Activated CD4-positive, alpha-beta T cell treated with anti-CD3 and anti-CD28 coated beads for 36 hours (primary cell): ENCODE results near the gene MYL6. TPM values are rescaled to one million over a fixed set of nuclear protein-coding genes. Genes with fewer than 3 reads are reported as not detected.
"Not testable (repeated sequence)": the region's sequence is repeated elsewhere in the genome, so short reads cannot be mapped to it uniquely, and the experiment has no call there.

Source experiments
- ATAC-seq: fragments of 200-7000 bp; cut with Tn5 transposase; one replicate; pipeline ENCODE4 v1.10.0; 2021; ENCODE audit warnings: mild to moderate bottlenecking, moderate library complexity
- CTCF ChIA-PET: fragments of 350-600 bp; sonication (Branson Sonifier 250); formaldehyde crosslinking; loops from one replicate; lab custom pipeline; 2021; ENCODE audit warnings: antibody characterized with exemption; lab: Charles Lee
- POLR2A ChIA-PET: fragments of 350-600 bp; sonication (Branson Sonifier 250); formaldehyde crosslinking; loops from one replicate; lab custom pipeline; 2021; ENCODE audit warnings: antibody characterized with exemption, inconsistent platforms; lab: Charles Lee
- DNase-seq: peaks from one replicate; pipeline ENCODE4 v3.0.0-alpha.2; 2020
- H3K27ac Mint-ChIP-seq: one replicate; pipeline ENCODE4 v1.8.0; 2021; ENCODE audit warnings: mixed read lengths
- H3K27me3 Mint-ChIP-seq: one replicate; pipeline ENCODE4 v1.8.0; 2021; ENCODE audit warnings: mixed read lengths
- H3K36me3 Mint-ChIP-seq: one replicate; pipeline ENCODE4 v1.8.0; 2021; ENCODE audit warnings: low read depth, mixed read lengths
- H3K4me1 Mint-ChIP-seq: one replicate; pipeline ENCODE4 v1.8.0; 2021; ENCODE audit warnings: mixed read lengths
- H3K4me3 Mint-ChIP-seq: one replicate; pipeline ENCODE4 v1.8.0; 2021; ENCODE audit warnings: mild to moderate bottlenecking, moderate library complexity, mixed read lengths
- H3K9me3 Mint-ChIP-seq: one replicate; pipeline ENCODE4 v1.8.0; 2021; ENCODE audit warnings: low read depth, mixed read lengths
- intact Hi-C, 2 experiments: fragments of 100-400 bp; cut with DNase I in 1 of 2; cut with micrococcal nuclease in 1 of 2; formaldehyde crosslinking; loops; one replicate each; pipeline versions ENCODE4 v1.14.2 to v1.15.1; 2022 to 2024; cut with DNase I, micrococcal nuclease
- total RNA-seq, 2 experiments: library from RNA; stranded (reverse); gene quantifications; one replicate each; pipeline ENCODE4 v1.2.3, GENCODE V29; 2021

The MYL6 gene
- 100 to 1,000 TPM; 692 to 918 TPM for total RNA-seq

DNA sequence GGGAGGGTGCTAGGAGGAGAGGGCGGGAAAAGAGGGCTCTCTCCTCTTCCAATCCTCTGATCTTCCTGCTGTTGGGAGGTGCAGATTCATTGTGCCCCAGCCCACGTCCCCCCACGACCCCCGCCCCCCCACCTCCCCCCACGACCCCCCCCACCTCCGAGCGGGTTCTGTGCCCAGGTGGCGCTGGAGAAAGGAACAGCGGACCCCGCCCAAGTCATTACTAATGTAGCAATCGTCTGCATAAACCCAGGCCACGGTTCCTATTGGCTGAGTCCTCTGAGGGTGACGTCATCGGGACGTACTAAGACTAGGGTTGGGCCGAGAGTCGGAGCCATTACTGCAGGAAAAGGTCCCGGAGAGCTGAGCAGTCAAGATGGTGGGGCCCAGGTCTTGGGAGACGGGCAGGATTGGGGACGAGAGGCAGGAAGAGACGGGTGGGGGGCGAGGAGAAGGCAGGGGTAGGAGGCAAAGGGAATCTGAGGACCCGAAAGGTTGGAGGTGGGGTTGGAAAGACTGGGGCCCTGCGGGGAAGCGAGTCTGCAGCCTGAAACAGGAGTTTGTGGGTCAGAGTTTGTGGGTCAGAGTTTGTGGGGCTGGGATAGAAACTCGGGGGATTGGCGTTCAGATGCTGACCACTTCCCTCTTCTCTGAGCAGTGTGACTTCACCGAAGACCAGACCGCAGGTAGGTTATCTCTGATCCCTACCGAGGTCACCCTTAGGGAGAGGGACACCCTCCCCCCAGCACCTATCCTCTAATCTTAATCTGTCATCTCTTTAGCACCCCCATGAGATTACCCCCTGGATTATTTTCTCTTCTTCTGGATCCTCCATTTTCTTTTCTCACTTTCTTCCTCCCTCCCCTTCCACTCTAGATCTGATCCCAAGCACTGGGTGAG, at the start of gene MYL6:
Gene MYL6 (plus strand): TSS at position 331 of the 897 bp plus-strand sequence. CDS start 43 bp downstream, at position 374.
- peak within 1 kb of the TSS; percentile 96 for H3K27ac Mint-ChIP-seq
- DNase-seq = peak; percentile 96
- intact Hi-C loops = loop anchor here (1.0 to 10.0 kb wide), 9 partner anchors 30 to 927 kb away; partner anchors contain the start of genes ZC3H10 (in 2 of the 2), CS (in 1 of the 2), ESYT1 (in 1 of the 2) and NAB2 (in 1 of the 2)
- ATAC-seq = peak; percentile 85
- peaks cover 54% of the 10 kb centered on the region for H3K36me3 Mint-ChIP-seq
- POLR2A ChIA-PET = interaction anchor here (0.5 to 4.4 kb wide), 4 partner anchors 18 to 1100 kb away, joined by 3 to 19 read pairs (median 9); partner anchors contain the start of genes ESYT1 and ZC3H10
- H3K9me3 Mint-ChIP-seq = no peaks in the 10 kb centered on the region
- peak within 1 kb of the TSS; percentile 99 for H3K4me3 Mint-ChIP-seq
- peaks cover 30% of the 10 kb centered on the region for H3K4me1 Mint-ChIP-seq
- no peaks in the 10 kb centered on the region for H3K27me3 Mint-ChIP-seq
- CTCF ChIA-PET = interaction anchor here (0.5 to 1.8 kb wide), 10 partner anchors 9 to 223 kb away, joined by 3 to 10 read pairs (median 4); partner anchors contain the start of genes ESYT1 and SMARCC2

- H3K27me3 Mint-ChIP-seq = no peaks in the 10 kb centered on the region
- ChIA-PET CTCF (interaction anchor here (0.9 to 1.4 kb wide), 3 partner anchors 10 to 64 kb away, joined by 4 to 5 read pairs (median 4); partner anchors contain the start of gene MYL6), POLR2A (no interaction called here)
- intact Hi-C loops = loop anchor here in 1 of 2 experiments (10.0 kb wide), 2 partner anchors 974 to 1826 kb away; partner anchors contain the start of genes CBX5, HNRNPA1 and NAB2
- H3K27ac Mint-ChIP-seq = peak overlapping the region; percentile 61
- no peak for DNase-seq
- no peaks in the 10 kb centered on the region for H3K9me3 Mint-ChIP-seq
- ATAC-seq = no peak
- peaks cover 18% of the 10 kb centered on the region for H3K4me1 Mint-ChIP-seq
- no peak overlapping the region for H3K4me3 Mint-ChIP-seq
- H3K36me3 Mint-ChIP-seq = peaks cover 78% of the 10 kb centered on the region
Measured at GRCh38 chr12:56110571-56110970, 47.6 kb upstream of the MYL6 start.

GRCh38 chr12:56114084-56114483, 44.1 kb upstream of the MYL6 start:
- DNase-seq = no peak
- ATAC-seq = no peak
- ChIA-PET POLR2A (interaction anchor here (1.2 to 4.7 kb wide), 2 partner anchors 10 kb away, joined by 6 to 76 read pairs; partner anchors contain the start of gene PA2G4), CTCF (interaction anchor here (0.7 kb wide), 1 partner anchor 14 kb away, joined by 5 read pairs; no protein-coding TSS in a partner anchor)
- Mint-ChIP-seq H3K4me3 (no peak overlapping the region), H3K36me3 (peaks cover 62% of the 10 kb centered on the region), H3K9me3 (no peaks in the 10 kb centered on the region), H3K27ac (peak overlapping the region; percentile 40), H3K4me1 (peaks cover 12% of the 10 kb centered on the region), H3K27me3 (no peaks in the 10 kb centered on the region)
- intact Hi-C loops = loop anchor here in 1 of 2 experiments (10.0 kb wide), 2 partner anchors 971 to 1829 kb away; partner anchors contain the start of genes CBX5, HNRNPA1 and NAB2

- intact Hi-C loops = loop anchor here (5.0 to 10.0 kb wide), 7 partner anchors 298 to 1831 kb away; partner anchors contain the start of genes NAB2 (in 2 of the 2), ATP5F1B (in 1 of the 2), CBX5 (in 1 of the 2) and DDIT3 (in 1 of the 2)
- H3K9me3 Mint-ChIP-seq = no peaks in the 10 kb centered on the region
- ChIA-PET POLR2A (interaction anchor here (0.6 to 4.7 kb wide), 6 partner anchors 11 to 376 kb away, joined by 3 to 76 read pairs (median 5); partner anchors contain the start of genes ESYT1, PA2G4, RAB5B and SMARCC2), CTCF (interaction anchor here (0.7 to 6.1 kb wide), 6 partner anchors 8 to 68 kb away, joined by 3 to 47 read pairs (median 6); partner anchors contain the start of genes ESYT1, MYL6B and PA2G4)
- H3K27me3 Mint-ChIP-seq = no peaks in the 10 kb centered on the region
- H3K4me1 Mint-ChIP-seq = peaks cover 24% of the 10 kb centered on the region
- DNase-seq = no peak
- ATAC-seq = no peak
- H3K36me3 Mint-ChIP-seq = peaks cover 56% of the 10 kb centered on the region
- peak overlapping the region; percentile 100 for H3K27ac Mint-ChIP-seq
- peak overlapping the region; percentile 97 for H3K4me3 Mint-ChIP-seq
Measured at GRCh38 chr12:56115329-56115728, 42.8 kb upstream of the MYL6 start.

DNA sequence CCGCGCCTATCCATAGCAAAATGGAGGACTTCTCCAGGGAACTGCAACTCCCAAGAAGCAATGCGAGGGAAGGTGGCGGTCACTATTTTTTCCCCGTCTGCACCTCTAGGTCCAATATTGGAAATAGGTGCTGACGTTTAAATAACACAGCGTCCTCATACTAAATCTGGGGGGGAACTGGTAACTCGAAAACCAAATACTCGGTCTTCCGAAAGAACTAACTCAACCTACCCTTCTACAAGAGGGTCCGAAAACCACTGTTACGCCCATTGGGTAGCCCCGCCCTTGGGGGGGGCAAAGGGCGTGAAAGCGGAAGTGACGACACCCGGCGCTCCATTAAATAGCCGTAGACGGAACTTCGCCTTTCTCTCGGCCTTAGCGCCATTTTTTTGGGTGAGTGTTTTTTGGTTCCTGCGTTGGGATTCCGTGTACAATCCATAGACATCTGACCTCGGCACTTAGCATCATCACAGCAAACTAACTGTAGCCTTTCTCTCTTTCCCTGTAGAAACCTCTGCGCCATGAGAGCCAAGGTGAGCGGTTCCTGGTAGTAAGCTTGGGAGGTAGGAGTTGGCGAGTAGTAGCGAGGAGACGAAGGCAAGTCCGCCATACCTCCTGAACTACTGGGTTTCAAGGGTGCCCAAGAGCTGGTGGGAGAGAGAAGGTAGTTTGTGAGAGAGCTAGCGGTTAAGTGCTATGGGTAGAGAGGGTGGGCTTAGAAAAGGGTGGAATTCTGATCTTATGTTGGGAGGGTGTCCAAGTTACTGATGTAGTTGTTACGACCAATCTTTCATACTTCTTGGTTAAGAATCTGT, 41.7 kb upstream of the MYL6 start, which contains the start of gene RPL41:
Gene RPL41 (plus strand): TSS at position 367 of the 815 bp plus-strand sequence.
- no peaks in the 10 kb centered on the region for H3K9me3 Mint-ChIP-seq
- POLR2A ChIA-PET = interaction anchor here (0.7 to 4.7 kb wide), 9 partner anchors 10 to 378 kb away, joined by 3 to 76 read pairs (median 5); partner anchors contain the start of genes ESYT1, MYL6B, PA2G4 and RAB5B
- H3K4me3 Mint-ChIP-seq = peak within 1 kb of the TSS; percentile 97
- intact Hi-C loops = loop anchor here (1.0 to 10.0 kb wide), 13 partner anchors 12 to 1832 kb away; partner anchors contain the start of genes NAB2 (in 2 of the 2), PA2G4 (in 2 of the 2), ATP5F1B (in 1 of the 2) and CBX5 (in 1 of the 2)
- ATAC-seq = peak; percentile 54
- DNase-seq = peak; percentile 96
- peaks cover 24% of the 10 kb centered on the region for H3K4me1 Mint-ChIP-seq
- CTCF ChIA-PET = interaction anchor here (0.5 to 6.1 kb wide), 9 partner anchors 10 to 348 kb away, joined by 3 to 71 read pairs (median 7); partner anchors contain the start of genes ESYT1, PA2G4, RNF41 and SMARCC2
- H3K36me3 Mint-ChIP-seq = peaks cover 52% of the 10 kb centered on the region
- H3K27me3 Mint-ChIP-seq = no peaks in the 10 kb centered on the region
- peak within 1 kb of the TSS; percentile 100 for H3K27ac Mint-ChIP-seq

DNA sequence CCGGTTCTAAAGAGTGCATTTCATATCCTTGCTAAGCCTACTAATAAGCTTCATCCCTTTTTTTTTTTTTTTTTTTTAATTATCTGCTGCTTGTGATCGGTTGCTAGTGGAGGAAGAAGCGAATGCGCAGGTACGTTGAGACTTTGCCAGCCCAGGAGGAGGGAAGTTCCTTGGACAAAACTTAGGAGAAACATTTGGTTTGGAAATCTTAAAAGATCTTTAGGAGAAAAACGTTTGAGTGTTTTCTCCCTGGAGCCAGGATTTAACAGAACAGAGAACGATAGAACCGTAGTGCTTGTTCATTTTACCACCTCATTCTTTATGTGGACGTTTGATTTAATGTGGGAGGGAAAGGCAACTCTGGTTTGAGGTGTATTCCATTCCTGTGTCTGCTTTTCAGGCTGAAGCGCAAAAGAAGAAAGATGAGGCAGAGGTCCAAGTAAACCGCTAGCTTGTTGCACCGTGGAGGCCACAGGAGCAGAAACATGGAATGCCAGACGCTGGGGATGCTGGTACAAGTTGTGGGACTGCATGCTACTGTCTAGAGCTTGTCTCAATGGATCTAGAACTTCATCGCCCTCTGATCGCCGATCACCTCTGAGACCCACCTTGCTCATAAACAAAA, 41.0 kb upstream of the MYL6 start:
- Mint-ChIP-seq H3K4me3 (peak overlapping the region; percentile 97), H3K36me3 (peaks cover 47% of the 10 kb centered on the region), H3K27ac (peak overlapping the region; percentile 100), H3K4me1 (peaks cover 24% of the 10 kb centered on the region)
- ChIA-PET POLR2A (interaction anchor here (0.7 to 4.7 kb wide), 13 partner anchors 9 to 300 kb away, joined by 3 to 76 read pairs (median 7); partner anchors contain the start of genes ESYT1, MYL6B, PA2G4 and RAB5B), CTCF (interaction anchor here (0.9 to 6.1 kb wide), 9 partner anchors 10 to 347 kb away, joined by 5 to 71 read pairs (median 9); partner anchors contain the start of genes MYL6B, PA2G4, RAB5B and RNF41)
- DNase-seq, ATAC-seq, H3K9me3 Mint-ChIP-seq, H3K27me3 Mint-ChIP-seq: not testable (repeated sequence)
- intact Hi-C loops = loop anchor here (2.0 to 10.0 kb wide), 9 partner anchors 300 to 1832 kb away; partner anchors contain the start of genes NAB2 (in 2 of the 2), ATP5F1B (in 1 of the 2), CBX5 (in 1 of the 2) and DDIT3 (in 1 of the 2)

GRCh38 chr12:56117778-56118687, 40.1 kb upstream of the MYL6 start, which contains the start of gene ZC3H10:
TSS of gene ZC3H10 (plus strand) at chr12:56118266. CDS start at chr12:56120563, 2,297 bp downstream.
- Mint-ChIP-seq H3K36me3 (peaks cover 39% of the 10 kb centered on the region), H3K4me1 (peaks cover 24% of the 10 kb centered on the region), H3K9me3 (no peaks in the 10 kb centered on the region), H3K4me3 (peak within 1 kb of the TSS; percentile 97), H3K27ac (peak within 1 kb of the TSS; percentile 100), H3K27me3 (no peaks in the 10 kb centered on the region)
- peak; percentile 77 for ATAC-seq
- POLR2A ChIA-PET = interaction anchor here (0.6 to 4.7 kb wide), 16 partner anchors 10 to 379 kb away, joined by 3 to 76 read pairs (median 9); partner anchors contain the start of genes ESYT1, MYL6, ORMDL2 and PA2G4
- peak; percentile 99 for DNase-seq
- CTCF ChIA-PET = interaction anchor here (0.5 to 6.1 kb wide), 31 partner anchors 8 to 1821 kb away, joined by 3 to 71 read pairs (median 5); partner anchors contain the start of genes ESYT1, MYL6, MYL6B and PA2G4
- intact Hi-C loops = loop anchor here (1.0 to 10.0 kb wide), 26 partner anchors 8 to 1833 kb away; partner anchors contain the start of genes MYL6 (in 2 of the 2), NAB2 (in 2 of the 2), RPS26 (in 2 of the 2) and SARNP (in 2 of the 2)

- Mint-ChIP-seq H3K27me3 (no peaks in the 10 kb centered on the region), H3K9me3 (no peaks in the 10 kb centered on the region), H3K27ac (peak overlapping the region; percentile 82), H3K36me3 (peaks cover 31% of the 10 kb centered on the region), H3K4me1 (peaks cover 24% of the 10 kb centered on the region), H3K4me3 (peak overlapping the region; percentile 97)
- ChIA-PET CTCF (interaction anchor here (0.5 to 6.1 kb wide), 30 partner anchors 7 to 1822 kb away, joined by 3 to 71 read pairs (median 4); partner anchors contain the start of genes ESYT1, MYL6, MYL6B and PA2G4), POLR2A (interaction anchor here (0.6 to 4.7 kb wide), 16 partner anchors 9 to 380 kb away, joined by 3 to 76 read pairs (median 9); partner anchors contain the start of genes ESYT1, MYL6, ORMDL2 and PA2G4)
- no peak for ATAC-seq
- intact Hi-C loops = loop anchor here (1.0 to 10.0 kb wide), 27 partner anchors 7 to 1834 kb away; partner anchors contain the start of genes MYL6 (in 2 of the 2), NAB2 (in 2 of the 2), NABP2 (in 2 of the 2) and RPS26 (in 2 of the 2)
- no peak for DNase-seq
Measured at GRCh38 chr12:56118688-56119357, 39.3 kb upstream of the MYL6 start.
